Esophagus muscularis mucosa (tissue), 3 donors: Measurements from ENCODE around the gene HEATR1.

Experiments
- POLR2A ChIP-seq: fragments of 450-650 bp; IDR thresholded peaks from one replicate; pipeline ENCODE4 v1.6.1; 2017; ENCODE audit warnings: antibody characterized with exemption, moderate library complexity, mild to moderate bottlenecking, low read depth
- TF ChIP-seq, protein P1 (sequence below), 3 experiments: fragments of 200-600 bp in 2 of 3; fragments of 450-650 bp in 1 of 3; sonication (generic) in 2 of 3; IDR thresholded peaks; one replicate each; pipeline ENCODE4 v1.5.1; 2017 to 2019; ENCODE audit warnings: antibody characterized with exemption in 3 of 3, mild to moderate bottlenecking in 2 of 3, moderate library complexity in 1 of 3

DNA sequence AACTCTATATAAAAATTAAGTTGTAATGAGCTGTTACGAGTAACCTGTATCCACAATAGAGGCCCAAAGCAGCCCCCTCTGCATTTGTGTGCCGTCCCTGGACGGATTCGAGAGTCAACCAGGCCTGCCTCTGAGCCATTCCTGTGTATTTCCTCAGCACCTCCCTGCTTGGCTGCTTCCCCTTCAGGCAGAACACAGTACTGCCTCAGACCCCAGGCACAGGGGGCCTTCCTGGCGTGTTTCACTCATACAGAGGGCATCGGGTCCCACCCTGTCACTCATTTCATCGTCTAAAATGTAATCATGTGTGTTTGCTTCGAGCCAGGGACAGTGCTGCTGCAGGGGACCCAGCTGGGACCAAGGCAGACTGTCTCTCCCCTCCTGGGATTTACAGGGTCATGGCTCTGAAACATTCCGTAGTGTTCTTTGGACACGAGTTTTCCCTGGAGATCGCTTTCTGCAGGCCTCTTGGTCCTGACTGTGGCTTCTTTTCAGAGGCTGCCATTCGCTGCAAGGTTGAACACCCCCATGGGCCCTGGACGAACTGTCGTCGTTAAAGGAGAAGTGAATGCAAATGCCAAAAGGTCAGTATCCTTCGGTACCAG is 61.1 kb downstream of the HEATR1 start:
- TF ChIP-seq, protein P1, sequence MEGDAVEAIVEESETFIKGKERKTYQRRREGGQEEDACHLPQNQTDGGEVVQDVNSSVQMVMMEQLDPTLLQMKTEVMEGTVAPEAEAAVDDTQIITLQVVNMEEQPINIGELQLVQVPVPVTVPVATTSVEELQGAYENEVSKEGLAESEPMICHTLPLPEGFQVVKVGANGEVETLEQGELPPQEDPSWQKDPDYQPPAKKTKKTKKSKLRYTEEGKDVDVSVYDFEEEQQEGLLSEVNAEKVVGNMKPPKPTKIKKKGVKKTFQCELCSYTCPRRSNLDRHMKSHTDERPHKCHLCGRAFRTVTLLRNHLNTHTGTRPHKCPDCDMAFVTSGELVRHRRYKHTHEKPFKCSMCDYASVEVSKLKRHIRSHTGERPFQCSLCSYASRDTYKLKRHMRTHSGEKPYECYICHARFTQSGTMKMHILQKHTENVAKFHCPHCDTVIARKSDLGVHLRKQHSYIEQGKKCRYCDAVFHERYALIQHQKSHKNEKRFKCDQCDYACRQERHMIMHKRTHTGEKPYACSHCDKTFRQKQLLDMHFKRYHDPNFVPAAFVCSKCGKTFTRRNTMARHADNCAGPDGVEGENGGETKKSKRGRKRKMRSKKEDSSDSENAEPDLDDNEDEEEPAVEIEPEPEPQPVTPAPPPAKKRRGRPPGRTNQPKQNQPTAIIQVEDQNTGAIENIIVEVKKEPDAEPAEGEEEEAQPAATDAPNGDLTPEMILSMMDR (IDR thresholded peaks at IDR 0.05): no peak
- no peak for TF ChIP-seq POLR2A
